Upper lobe of left lung (tissue), 4 donors: Measurements from ENCODE around the gene TRIP12.

Experiments used
- EP300 ChIP-seq, 4 donors: sonication (generic); formaldehyde crosslinking; IDR thresholded peaks; one replicate each; pipeline ENCODE4 v1.5.1; 2017; ENCODE audit warnings: antibody characterized with exemption in 4 of 4, control low read depth in 2 of 4
- POLR2A ChIP-seq, 4 donors: fragments of 450-650 bp; IDR thresholded peaks; one replicate each; pipeline ENCODE4 v1.5.1; 2016 to 2017; ENCODE audit warnings: antibody characterized with exemption in 4 of 4, mild to moderate bottlenecking in 2 of 4
- POLR2AphosphoS5 ChIP-seq, 2 donors: sonication (generic); formaldehyde crosslinking; IDR thresholded peaks; one replicate each; pipeline ENCODE4 v1.5.1; 2017; ENCODE audit warnings: antibody characterized with exemption in 2 of 2
- TF ChIP-seq, protein P1 (sequence below), 6 experiments: fragments of 450-650 bp in 4 of 6; fragments of 200-600 bp in 2 of 6; sonication (generic) in 2 of 6; IDR thresholded peaks; one replicate each; pipeline ENCODE4 v1.5.1; 2016 to 2019; ENCODE audit warnings: antibody characterized with exemption in 6 of 6

DNA sequence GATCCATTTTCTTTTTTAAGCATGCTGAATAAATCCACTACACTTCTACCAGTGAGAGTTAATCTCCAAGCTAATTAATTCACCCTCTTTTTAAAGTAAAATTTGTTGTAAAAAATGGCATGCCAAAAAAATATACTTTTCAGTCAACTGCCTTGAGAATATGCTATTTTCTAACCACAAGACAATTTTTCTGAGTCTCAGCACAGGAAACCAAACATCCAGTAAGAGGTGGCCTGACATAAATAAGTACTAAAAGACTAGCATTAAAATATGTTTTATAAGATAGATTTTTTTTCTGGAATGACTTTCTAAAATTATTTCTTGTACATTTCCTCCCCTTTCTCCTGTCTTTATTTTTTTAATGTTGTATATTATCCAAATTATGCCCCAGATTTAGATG, 3.4 kb upstream of the TRIP12 start:
- TF ChIP-seq, protein P1, sequence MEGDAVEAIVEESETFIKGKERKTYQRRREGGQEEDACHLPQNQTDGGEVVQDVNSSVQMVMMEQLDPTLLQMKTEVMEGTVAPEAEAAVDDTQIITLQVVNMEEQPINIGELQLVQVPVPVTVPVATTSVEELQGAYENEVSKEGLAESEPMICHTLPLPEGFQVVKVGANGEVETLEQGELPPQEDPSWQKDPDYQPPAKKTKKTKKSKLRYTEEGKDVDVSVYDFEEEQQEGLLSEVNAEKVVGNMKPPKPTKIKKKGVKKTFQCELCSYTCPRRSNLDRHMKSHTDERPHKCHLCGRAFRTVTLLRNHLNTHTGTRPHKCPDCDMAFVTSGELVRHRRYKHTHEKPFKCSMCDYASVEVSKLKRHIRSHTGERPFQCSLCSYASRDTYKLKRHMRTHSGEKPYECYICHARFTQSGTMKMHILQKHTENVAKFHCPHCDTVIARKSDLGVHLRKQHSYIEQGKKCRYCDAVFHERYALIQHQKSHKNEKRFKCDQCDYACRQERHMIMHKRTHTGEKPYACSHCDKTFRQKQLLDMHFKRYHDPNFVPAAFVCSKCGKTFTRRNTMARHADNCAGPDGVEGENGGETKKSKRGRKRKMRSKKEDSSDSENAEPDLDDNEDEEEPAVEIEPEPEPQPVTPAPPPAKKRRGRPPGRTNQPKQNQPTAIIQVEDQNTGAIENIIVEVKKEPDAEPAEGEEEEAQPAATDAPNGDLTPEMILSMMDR (IDR thresholded peaks at IDR 0.05), result no peak
- TF ChIP-seq POLR2A (IDR thresholded peaks at IDR 0.05), result no peak
- TF ChIP-seq EP300 (IDR thresholded peaks at IDR 0.05), result no peak
- no peak for TF ChIP-seq POLR2AphosphoS5 (IDR thresholded peaks at IDR 0.05)
